ENCODE measurements around the gene AUTS2.
A peak's percentile ranks its signal among the peaks of the same experiment; 100 is the strongest.

Gene AUTS2

DNA sequence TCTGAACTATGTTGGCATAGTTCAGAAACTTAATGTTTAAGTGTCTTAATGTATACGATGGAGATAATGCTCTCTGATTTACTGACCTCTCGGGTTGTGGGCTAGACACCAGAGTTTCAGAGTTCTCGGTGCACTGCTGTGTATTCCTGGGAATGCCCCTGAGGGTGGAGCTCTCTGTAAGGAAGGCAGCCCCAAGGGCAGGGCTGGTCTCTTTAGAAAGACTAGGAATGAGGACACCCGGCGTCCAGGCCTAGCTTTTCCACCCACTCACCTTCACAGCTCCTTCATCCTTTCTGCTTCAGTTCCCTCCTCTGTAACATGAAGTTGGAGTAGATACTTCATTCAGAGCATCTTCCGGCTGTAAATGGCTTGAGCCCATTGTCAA, 997.1 kb downstream of the AUTS2 start:
- DNase-seq: no peak

DNA sequence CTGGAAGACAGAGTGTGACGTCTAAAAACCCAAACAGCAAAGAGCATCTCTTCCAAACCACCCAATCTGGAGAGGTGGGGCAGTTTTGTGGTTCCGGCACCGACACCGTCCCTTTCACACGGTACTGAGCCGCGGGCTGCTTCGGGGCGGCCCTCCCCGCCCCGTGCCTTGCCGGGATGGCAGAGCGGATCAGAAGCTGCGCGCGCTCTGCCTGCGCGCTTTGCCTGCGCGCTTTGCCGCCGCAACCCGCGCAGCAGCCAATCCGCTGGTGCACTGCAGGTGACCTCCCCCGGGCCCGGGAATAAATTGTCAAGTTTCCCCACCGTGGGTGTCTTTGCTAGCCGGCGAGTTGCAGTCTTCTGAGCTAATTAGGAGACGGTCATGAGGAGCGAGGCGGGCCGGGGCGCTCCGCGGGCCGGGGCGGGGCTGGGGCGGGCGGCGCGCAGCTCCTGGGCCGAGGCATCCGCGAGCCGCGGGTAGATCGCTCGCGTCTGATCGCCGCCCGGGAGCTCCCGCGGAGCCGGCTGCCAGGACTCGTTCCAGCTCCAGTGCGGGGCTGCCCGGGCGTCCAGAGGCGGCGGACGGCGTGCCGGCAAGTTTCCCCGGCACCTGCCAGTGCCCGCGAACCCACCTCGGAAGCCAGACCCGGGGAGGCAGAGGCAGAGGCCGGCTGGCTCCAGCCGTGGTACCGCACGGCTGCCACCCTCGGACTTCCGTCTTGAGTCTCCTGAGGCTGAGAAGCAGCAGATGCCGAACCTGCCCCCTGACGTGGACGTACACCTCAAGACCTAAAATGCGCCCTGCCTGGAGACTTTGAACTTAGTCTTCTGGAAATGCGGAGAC, 997.7 kb downstream of the AUTS2 start:
- no peak for DNase-seq

DNA sequence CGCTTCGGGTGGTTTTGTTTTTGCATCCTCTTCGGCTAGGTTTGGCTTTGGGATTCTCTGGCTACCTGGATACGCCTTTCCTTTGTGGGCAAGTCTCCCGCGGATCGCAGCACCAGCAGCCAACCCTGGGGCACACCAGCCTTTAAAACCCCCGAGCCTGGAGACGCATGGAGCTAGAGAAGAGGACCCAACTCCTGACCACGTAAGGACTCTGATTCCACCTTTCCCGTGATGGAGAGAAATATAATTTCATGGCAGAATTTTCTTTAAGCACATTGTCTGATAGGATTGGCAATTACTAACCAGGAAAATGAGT, 998.3 kb downstream of the AUTS2 start:
- DNase-seq: no peak

DNA sequence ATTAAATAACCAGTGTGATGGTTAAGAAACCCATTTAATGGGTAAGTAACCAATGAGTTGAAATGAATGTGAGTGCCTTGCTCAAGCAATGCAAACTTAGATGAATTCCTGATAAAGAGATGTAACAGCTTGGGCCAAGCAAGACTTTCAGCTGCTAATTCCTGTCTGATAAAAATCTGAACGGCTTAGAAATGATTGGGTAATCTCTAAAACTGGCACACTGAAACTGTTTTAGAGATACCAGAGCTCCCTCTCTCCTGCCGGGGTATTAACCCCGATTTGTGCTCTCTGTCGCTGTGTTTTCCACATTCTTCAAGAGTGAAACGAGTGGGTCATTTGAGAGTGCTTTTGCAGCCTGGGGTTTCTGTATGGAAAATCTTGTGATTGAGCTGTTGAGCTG, 998.8 kb downstream of the AUTS2 start:
- DNase-seq: no peak

DNA sequence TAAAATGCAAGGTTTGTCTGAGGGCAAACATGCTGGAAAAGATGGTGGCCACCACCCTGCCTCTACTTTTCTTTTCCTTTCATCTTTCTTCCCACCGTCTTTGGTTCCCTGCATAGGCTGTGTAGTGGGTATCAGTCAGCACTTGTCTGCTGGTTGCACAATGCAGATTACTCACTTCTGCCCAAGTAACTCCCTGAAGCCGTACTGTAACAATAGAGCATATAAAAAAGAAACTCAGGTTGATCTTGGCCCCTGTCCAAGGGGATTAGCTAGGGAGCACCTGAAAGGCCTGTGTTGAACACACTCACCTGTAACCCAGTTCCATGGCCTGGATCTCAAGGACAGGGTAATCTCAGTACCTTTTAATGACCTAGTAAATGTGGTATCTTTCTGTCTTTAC, 1000.7 kb downstream of the AUTS2 start:
- no peak for DNase-seq

DNA sequence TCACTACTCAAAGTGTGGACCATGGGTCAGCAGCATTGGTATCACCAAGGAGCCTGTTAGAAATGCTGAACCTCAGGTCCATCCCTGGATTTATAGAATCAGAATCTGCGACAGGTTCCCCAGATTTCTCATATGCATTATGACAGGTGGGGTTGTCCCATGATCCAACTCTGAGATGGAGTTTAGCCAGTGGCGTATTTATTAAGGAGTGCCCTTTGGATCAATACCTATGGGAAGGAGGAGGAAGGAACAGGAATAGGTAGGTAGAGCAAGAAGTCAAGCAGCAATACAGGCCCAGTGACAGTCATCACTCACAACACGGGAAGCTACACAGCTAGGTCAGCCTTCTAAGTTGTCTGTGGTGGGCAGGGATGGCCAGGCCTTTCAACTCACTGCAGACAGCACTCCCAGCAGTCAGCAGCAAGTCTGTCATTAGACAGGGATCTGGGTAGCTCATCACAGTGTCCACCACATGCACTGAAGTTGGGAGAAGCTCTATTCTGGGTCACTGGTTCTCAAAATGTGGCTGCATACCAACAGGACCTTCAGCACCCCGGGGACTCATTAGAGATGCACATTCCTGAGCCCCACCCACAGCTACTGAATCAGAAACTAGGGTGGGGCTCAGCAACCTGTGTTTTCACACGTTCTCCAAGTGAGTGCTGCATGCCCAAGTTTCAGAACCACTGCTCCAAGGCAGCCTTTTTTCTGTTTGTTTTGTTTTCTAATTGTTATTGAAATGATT, 1001.3 kb downstream of the AUTS2 start:
- DNase-seq: no peak

DNA sequence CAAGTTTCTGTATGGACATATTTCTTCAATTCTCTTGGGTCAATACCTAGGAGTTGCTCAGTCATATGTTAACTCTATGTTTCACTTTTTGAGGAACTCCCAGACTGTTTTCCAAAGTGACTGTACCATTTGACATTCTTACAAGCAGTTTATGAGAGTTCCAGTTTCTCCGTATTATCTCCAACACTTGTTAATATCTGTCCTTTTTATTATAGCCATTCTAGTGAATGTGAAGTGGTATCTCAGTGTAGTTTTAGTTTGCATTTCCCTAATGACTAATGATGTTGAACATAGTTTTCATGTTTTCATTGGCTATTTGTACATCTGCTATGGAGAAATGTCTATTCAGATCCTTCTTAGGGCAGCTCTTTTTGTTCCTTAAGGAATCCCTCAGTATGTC, 1002.7 kb downstream of the AUTS2 start:
- DNase-seq: no peak

DNA sequence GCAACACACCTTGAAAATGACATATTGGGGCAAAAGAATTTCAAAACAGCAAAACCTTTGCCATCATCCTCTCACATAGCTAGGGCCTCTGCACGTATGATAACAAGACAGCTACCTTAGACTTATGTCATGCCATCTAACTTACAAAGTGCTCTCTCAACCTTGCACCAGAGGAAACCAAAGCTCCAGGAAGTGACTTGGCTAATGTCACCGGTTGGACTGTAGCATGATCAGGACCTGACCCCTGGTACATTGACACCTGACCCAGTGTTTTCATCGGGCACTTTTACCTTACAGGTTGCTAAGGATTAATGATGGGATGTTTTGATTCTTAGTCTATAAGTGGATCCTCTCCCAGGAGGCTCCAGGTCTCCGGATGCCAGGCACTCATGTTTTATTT, 1003.8 kb downstream of the AUTS2 start:
- DNase-seq: no peak

DNA sequence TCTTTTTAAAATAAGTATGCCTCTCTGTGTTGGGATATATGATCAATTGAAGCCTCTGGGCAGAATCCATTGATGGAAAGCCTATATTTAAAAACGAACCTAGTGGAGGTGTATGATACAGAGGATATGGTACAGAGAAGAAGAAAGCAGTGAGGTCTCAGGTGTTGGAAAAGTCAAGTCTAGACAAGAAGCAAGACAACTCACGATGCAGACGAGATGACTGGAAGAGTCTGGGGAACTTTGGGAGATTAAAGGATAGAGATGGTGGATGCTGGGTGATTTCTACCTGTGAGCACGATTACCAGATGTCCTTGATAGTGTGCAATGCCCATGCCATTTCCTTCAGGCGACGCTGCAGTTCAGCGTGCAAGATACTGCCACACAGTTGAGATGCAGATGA, 1009.0 kb downstream of the AUTS2 start:
- DNase-seq: no peak

DNA sequence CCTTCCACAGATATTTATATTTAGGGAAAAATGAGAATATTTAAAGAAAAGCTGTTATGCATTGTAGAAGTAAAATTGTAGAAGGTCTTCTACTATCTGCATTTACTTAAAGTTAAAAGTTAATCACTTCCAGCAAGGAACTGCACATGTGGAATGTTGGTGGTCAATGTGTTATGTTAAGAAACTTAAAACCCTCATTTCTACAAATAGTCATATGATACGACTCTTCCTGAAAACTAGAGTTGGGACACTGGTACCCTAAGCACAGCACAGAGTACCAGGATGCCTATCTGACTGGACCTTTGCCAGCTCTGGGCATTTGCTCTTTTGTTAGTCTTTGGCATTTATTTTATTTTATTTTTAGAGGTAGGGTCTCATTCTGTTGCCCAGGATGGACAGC, 1009.5 kb downstream of the AUTS2 start:
- no peak for DNase-seq

DNA sequence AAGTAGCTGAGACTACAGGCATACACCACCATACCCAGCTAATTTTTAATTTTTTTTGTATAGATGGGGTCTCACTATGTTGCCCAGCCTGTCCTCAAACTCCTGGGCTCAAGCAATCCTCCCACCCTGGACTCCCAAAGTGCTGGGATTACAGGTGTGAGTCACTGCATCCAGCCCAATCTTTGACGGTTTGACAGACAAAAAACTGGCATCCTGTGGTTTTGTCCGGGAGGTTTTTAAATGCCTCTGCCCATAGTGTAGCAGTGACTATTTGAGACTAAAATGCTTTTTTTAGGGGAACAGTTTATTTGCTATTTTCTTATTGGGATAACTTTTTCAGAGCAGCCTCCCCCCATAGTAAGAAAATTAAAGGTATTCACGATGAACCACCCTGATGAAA, 1010.0 kb downstream of the AUTS2 start:
- DNase-seq: no peak

DNA sequence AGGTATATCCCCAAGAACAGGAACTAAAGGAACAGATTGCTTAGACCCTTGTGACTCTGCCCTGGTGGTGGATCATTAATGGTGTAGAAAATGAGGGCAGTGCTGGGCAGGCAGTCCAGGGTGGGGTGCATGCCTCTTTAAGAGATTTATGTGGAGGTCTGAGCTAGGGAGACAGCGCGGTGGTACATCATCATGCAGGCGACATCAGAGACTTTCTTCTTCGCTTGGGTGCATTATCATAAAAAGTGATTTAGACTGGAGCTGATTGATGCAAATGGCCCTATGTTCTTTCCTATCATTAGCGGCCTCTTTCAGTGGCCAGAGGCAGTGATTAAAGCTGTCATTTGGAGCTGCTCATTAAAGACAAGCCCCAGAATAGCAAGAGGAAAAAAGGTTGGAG, 1014.5 kb downstream of the AUTS2 start:
- no peak for DNase-seq

DNA sequence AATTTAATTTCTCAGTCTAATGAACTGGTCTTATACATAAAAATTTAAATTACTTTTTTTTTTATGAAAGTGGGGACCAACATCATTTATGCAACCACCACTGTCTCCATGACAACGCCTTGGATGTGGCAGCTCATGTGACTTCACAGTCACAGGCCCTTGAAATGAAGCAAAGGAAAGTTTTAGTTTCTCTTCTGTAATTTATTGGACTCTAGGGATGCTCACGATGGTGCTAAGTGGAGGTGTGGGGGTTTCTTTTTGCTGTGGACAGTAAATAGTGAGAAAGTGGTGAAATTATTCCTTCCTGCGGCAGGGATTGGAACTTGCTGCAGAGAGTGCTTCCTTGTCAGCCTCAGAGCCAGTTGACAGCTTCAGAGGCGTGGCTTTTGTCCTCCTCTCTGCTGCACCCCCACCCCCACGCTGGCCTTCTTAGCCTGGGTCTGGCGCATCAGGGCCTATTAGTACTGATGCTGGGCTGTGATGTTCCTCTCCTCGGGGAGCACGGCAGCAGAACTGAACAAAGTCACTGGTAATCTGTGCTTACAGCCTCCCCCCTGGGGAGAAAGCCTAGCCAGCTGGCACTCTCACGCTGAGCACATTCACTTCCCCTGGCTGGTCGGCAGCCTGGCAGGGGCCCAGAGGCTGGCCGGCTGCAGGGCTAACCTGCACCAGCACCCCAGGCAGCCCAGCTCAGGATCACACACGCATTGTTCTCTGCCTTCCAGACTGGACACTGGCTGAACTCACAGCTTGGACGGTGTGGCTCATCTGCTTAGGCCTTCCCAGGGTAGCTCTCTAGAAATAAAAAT, 1016.2 kb downstream of the AUTS2 start:
- DNase-seq: peak; percentile 69

DNA sequence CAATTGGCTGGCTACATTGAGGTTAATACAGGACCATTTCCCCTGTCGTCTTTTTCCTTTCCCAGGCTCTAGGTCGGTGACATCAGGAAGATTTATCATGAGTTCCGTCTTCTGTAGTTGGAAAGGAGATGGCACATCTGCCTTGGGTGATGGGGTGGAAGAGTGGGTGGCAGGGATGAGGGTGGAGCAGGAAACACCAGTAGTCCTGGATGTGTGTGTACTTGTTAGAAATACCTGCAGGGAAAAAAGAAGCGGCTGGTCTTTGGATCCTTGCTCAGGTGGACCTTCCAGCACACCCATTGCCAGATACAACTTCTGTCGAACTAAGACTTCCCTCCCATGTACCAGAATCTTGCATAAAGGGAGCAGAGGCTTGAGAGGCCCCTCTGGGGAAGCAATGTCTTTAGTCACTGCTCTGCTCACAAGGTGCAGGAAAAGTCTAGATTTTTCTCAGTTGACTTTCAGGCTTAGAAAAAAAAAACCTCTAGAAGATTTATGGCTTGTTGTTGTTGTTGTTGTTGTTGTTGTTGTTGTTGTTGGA, 1016.9 kb downstream of the AUTS2 start:
- no peak for DNase-seq

DNA sequence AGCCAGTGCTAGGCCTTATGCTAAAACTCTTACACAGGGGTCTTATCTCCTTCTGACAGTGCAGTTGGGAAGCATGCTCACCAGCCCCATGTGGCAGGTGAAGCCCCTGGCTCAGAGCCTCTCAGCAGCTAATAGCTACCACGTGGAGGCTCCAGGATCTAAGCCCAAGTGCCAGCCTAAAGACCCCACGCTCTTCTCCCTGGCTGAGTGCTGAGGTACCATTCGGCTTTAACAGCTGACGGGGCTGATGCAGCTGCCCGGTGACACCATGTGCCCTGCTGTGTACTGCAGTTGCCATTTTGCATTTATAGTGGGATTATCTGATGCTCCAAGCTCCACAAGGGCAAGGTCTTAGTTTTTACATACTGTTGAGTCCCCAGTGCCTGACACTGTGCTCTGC, 1017.9 kb downstream of the AUTS2 start:
- no peak for DNase-seq

DNA sequence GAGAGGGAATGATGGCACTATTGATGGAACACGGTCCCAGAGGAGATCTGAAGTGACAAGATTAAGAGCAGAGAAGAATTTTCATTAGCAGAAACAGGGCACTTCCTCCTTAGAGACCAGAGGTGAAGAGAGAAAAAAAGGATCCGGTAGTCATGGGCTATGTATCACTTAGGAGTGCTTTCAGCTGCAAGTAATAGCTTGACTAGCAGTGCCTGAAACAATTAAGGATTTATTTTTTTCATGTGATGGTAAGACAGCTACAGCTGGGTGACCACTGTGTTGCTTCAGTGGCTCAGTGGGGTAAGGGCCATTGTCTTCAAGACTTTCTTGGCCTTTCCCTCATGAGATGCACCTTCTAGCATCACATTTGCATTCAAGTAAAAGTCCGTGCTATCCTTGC, 1018.5 kb downstream of the AUTS2 start:
- DNase-seq: no peak

DNA sequence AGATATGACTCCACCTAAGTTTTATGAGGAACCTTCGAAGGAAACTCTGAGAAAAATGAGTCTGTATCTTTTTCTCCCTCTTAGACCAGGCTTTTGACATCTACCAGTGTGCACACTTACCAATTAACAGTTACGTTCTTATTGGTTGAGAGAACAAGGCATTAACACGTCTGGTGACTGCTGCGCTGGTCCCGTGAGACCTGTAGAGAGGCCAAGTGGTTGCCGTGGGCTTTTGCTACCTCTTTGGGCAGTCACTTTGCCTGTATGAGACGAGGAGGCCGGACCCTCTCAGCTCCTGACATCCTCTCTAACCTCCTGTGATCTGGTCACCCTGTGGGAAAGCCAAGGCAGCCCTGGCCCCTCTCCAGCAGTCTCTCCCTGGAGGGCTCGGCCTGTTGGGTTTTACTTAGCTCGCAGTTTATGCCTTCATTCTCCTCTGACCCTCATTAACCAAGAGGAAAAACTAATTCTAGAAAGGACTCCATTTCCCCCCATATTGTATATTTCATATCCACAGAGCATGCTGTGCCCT, 1019.8 kb downstream of the AUTS2 start:
- no peak for DNase-seq

DNA sequence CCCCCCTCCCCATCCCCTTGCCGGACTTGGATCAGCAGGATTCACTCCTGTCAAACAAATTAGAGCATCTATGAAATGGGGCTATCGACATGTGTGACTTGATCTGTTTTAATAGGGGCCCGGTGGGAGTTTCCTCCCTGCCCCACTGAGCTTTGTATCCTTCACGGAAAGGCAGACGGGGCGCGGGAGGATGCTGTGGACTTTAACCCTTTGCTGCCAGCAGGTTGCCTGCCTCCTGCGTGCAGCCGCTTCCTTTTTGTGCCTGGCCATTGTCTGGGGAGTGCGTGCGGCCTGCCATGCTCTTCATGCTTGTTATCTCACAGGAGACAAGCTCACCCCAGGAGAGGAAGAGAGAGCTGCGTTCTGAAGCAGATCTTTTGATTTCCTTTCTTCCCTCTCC, 1020.9 kb downstream of the AUTS2 start:
- DNase-seq: no peak

DNA sequence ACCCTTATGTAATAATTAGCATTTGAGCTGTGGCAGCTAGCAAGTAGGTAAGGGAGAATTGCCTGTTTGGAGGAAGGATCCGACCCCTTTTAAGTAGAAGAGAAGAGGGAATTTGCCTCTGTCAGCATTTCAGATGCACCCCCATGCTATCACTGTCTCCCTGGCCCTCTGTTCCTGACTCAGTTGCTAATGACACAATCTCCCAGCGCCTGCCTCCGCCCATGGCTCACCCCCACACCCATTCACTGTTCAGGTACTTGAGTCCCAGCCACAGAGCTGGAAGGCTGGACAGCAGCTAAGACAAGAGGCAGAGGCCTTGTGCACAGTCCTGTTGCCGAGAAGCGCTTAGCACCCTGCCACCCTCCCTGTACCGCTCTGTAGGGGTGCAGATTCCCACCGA, 1021.4 kb downstream of the AUTS2 start:
- DNase-seq: no peak

DNA sequence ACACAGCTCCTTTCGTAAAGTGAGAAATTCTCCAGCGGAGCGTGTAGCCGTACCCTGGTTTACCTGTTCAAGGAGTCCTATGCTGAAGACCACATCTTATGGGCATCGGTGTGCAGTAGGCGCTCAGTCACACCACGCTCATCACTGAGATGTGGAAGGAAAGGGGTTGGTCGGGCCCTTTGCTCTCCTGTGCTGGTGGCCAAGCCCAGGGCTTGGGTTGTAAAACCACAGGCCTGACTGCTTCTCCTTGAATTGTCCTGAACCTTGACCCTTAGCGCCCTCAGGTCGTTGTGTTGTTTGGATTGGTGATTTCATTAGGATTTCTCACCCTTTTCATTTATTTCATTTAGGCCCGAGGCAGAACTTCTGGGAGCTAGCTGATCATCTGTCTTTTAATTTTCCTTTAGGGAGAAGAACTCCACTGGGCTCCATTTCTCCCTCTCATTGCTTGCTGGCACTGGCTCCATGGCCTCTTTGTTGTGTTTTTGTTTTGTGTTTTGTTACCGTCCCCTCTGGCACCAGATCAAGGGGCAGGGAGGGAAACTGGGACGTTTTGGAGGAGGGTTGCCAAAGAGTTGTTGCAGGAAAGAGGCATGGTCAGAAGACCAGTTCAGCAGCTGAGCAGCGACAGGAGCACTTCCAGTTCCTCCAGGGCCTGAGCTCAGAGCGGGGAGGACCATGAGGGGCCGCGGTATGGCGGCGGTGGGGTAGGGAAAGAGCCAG, 1022.2 kb downstream of the AUTS2 start:
- DNase-seq: peak; percentile 80

DNA sequence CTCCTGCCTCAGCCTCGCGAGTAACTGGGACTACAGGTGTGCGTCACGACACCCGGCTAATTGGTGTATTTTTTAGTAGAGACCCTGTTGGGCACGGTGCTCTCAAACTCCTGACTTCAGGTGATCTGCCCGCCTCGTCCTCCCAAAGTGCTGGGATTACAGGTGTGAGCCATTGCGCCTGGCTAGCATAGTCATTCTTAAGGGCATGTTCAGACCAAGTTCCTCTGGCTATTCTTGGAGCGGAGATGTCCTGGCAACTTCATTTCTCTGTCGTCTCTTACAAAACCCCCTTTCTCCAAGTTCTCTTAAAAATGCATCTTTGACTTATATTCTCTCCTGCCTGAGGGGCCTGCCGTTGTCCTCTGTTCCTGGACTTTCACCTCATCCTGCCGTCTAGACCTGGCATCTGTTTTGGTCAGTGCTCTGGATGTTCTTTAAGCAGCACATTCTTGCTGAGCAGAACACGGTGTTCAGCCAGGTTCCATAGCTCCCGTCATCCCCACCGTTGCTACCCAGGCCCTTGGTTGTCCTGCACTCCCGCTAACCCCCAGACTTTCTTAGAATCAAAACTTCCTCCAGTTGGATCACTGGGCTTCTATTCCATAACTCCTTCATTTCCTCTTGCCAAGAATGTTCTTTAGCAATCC, 1023.8 kb downstream of the AUTS2 start:
- peak; percentile 60 for DNase-seq

DNA sequence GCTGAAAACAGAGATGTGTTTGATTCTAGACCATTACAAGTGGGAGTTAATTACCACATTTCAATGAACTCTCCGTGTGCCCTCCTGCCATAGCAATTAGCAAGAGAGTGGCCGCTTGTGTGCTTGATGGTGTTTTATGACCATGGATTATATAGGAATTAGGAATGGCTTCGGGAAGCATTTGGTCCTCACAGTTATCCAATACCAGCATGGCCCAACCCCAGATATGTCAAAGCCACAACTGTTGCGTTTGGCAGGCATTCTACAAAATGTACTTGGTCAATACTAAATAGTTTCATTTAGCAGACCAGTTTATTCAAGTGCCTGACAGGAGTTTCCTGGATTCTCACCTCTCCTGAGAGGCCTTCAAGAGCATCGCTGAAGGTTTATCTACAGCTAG, 1024.7 kb downstream of the AUTS2 start:
- no peak for DNase-seq
